Heart left ventricle (tissue), 16 donors: ENCODE results near the gene TCFL5. TPM values are rescaled to one million over a fixed set of nuclear protein-coding genes. Genes with fewer than 3 reads are reported as not detected.
A peak's percentile ranks its signal among the peaks of the same experiment; 100 is the strongest.

Source experiments
- ATAC-seq, 4 donors: fragments of 200-7000 bp; cut with Tn5 transposase; one replicate each; pipeline ENCODE4 v1.9.1; 2020 to 2022; ENCODE audit warnings: moderate library complexity in 4 of 4, mild to moderate bottlenecking in 3 of 4, moderate number of reproducible peaks in 1 of 4
- DNase-seq, 5 donors: peaks; one replicate each; pipeline ENCODE4 v3.0.0-alpha.2; 2020
- H3K27ac ChIP-seq, 12 donors: fragments of 200-600 bp; sonication (generic) in 4 of 12; one replicate each; pipeline versions ENCODE4 v1.5.0 to v1.8.0; 2016 to 2022; ENCODE audit warnings: mild to moderate bottlenecking in 2 of 12
- H3K27me3 ChIP-seq, 9 donors: fragments of 200-600 bp; sonication (generic) in 2 of 9; one replicate each; pipeline versions ENCODE4 v1.5.1 to v1.8.0; 2016 to 2022; ENCODE audit warnings: mild to moderate bottlenecking in 3 of 9
- H3K36me3 ChIP-seq, 9 donors: fragments of 200-600 bp; sonication (generic) in 2 of 9; one replicate each; pipeline versions ENCODE4 v1.5.0 to v1.8.0; 2018 to 2022; ENCODE audit warnings: mild to moderate bottlenecking in 2 of 9
- H3K4me1 ChIP-seq, 12 donors: fragments of 200-600 bp; sonication (generic) in 4 of 12; one replicate each; pipeline versions ENCODE4 v1.5.0 to v1.8.0; 2016 to 2022; ENCODE audit warnings: mild to moderate bottlenecking in 3 of 12
- H3K4me3 ChIP-seq, 12 donors: fragments of 200-600 bp; sonication (generic) in 4 of 12; one replicate each; pipeline versions ENCODE4 v1.5.0 to v1.8.0; 2017 to 2022; ENCODE audit warnings: mild to moderate bottlenecking in 9 of 12, moderate library complexity in 4 of 12
- H3K9me3 ChIP-seq, 12 donors: fragments of 200-600 bp; sonication (generic) in 4 of 12; one replicate each; pipeline versions ENCODE4 v1.5.0 to v1.8.0; 2016 to 2022; ENCODE audit warnings: mild to moderate bottlenecking in 1 of 12
- CTCF ChIP-seq, 12 donors: fragments of 200-600 bp; sonication (generic) in 4 of 12; IDR thresholded peaks; one replicate each; pipeline versions ENCODE4 v1.5.0 to v1.8.0; 2018 to 2022; ENCODE audit warnings: antibody characterized with exemption in 12 of 12, mild to moderate bottlenecking in 5 of 12
- POLR2A ChIP-seq, 2 donors: fragments of 450-650 bp; IDR thresholded peaks; one replicate each; pipeline ENCODE4 v1.6.1; 2017; ENCODE audit warnings: antibody characterized with exemption in 2 of 2, mild to moderate bottlenecking in 2 of 2, moderate library complexity in 2 of 2
- WGBS, 4 donors: extraction: QIAGEN DNeasy Blood & Tissue Kit in 2 of 4; methylation state at CpG; one replicate each; pipeline versions ENCODE4 v1.1.5 to v1.1.7; 2013 to 2018; 5-methylcytosine and 5-hydroxymethylcytosine counted together
- intact Hi-C, 10 donors: fragments of 100-400 bp; cut with DNase I; formaldehyde crosslinking; loops; one replicate each; pipeline versions ENCODE4 v1.11.1 to v1.14.2; 2022
- polyA plus RNA-seq, 2 donors: library from polyadenylated mRNA; stranded (reverse); fragments of 200-250 nt; gene quantifications; one replicate each; pipeline ENCODE4 v1.2.3, GENCODE V29; 2013
- total RNA-seq, 9 donors: library from RNA; depleted of rRNA in 2 of 9; stranded (reverse); fragments of >200 nt in 2 of 9; fragmentation: NEBNext Ultra II Directional in 3 of 9; extraction: Animal tissue kit (Norgen Biotek cat#: 25700) in 3 of 9; gene quantifications; one replicate each; pipeline versions ENCODE4 v1.1.0 to v1.2.4, GENCODE V29; 2016 to 2023
- donor health status: ischemic (EF 13 %, LVEDD 7.1; RV severe dilation, severe dysfunction).
- donor health status: healthy with polysubstance abuse.
- donor health status: DM: no; HTN: yes; CAD: no.
- donor health status: DM: no; HTN: no; CAD: no.
- donor health status: ischemic (EF 25% LVEDD 6.9; RV normal size, moderate dysfunction).
- donor health status: ischemic (EF 25% LVEDD 5.7; RV mildly dilated, moderate dysfunction).
- donor health status: healthy.
- donor health status: DM: yes; HTN: yes; CAD: no.
- donor health status: ischemic (EF 35%, LVEDD 5.7; RV mildly dilated, moderate dysfunction).
- donor health status: nonischemic (EF 11% LVEDD 7.7; RV severe dilation, severe dysfunction).
- donor health status: DM: yes; HTN: yes; CAD: no.
- donor health status: PGD.
- donor health status: ischemic (EF 29% LVEDD 5.4; RV normal size, mild dysfunction).
- donor health status: nonischemic (EF 23%, LVEDD 6.1; RV moderate dilation, normal function).

The TCFL5 gene
- total and polyA plus RNA-seq, 11 donors: 2.5 to 8.2 (median 5.9) TPM

- TF ChIP-seq CTCF (IDR thresholded peaks at IDR 0.05): no peak
- no peak for TF ChIP-seq POLR2A (IDR thresholded peaks at IDR 0.05)
- H3K9me3 ChIP-seq: no peaks in the 10 kb centered on the region
- no peak for DNase-seq
- ATAC-seq: no peak
- H3K27ac ChIP-seq: no peak overlapping the region
- no peaks in the 10 kb centered on the region for H3K27me3 ChIP-seq
- H3K4me3 ChIP-seq: no peak overlapping the region
- intact Hi-C loops: loop anchor here (1.0 to 10.0 kb wide), 8 partner anchors 130 to 503 kb away; partner anchors contain the start of gene ADRM1 (in 1 of the 10)
- WGBS, 4 donors: 84 to 90% (median 86%) methylated on average over 23 of the region's 23 CpGs
- H3K4me1 ChIP-seq: peaks cover 0 to 49% (median 33%) of the 10 kb centered on the region in 12 donors
- peaks cover 4 to 64% (median 52%) of the 10 kb centered on the region in 9 donors for H3K36me3 ChIP-seq
Observed at GRCh38 chr20:62807444-62808210, 54.0 kb downstream of the TCFL5 start.

- 67 to 83% (median 74%) methylated on average over 11 of the region's 11 CpGs for WGBS, 4 donors
- intact Hi-C loops: loop anchor here in 9 of 10 donors (2.0 to 10.0 kb wide), 7 partner anchors 129 to 502 kb away; partner anchors contain the start of gene ADRM1 (in 1 of the 9)
- ATAC-seq (no peak), DNase-seq (no peak)
- Histone ChIP-seq H3K4me1 (peaks cover 0 to 57% (median 38%) of the 10 kb centered on the region in 12 donors), H3K4me3 (peak overlapping the region in 9 of 12 donors; percentile 75 to 100 (median 99)), H3K27me3 (no peaks in the 10 kb centered on the region), H3K36me3 (peaks cover 4 to 54% (median 41%) of the 10 kb centered on the region in 9 donors), H3K9me3 (no peaks in the 10 kb centered on the region), H3K27ac (peak overlapping the region in 6 of 12 donors; percentile 2 to 94 (median 93))
- TF ChIP-seq POLR2A (IDR thresholded peaks at IDR 0.05) (no peak), CTCF (IDR thresholded peaks at IDR 0.05) (no peak)
Observed at GRCh38 chr20:62806383-62807050, 55.1 kb downstream of the TCFL5 start.

- DNase-seq (peak in 4 of 5 donors; percentile 57 to 83 (median 68)), ATAC-seq (peak in 1 of 4 donors; percentile 7)
- Histone ChIP-seq H3K27me3 (no peaks in the 10 kb centered on the region), H3K9me3 (no peaks in the 10 kb centered on the region), H3K36me3 (peaks cover 4 to 54% (median 35%) of the 10 kb centered on the region in 9 donors), H3K4me1 (peaks cover 0 to 64% (median 40%) of the 10 kb centered on the region in 12 donors), H3K27ac (peak overlapping the region in 11 of 12 donors; percentile 80 to 95 (median 91)), H3K4me3 (peak overlapping the region; percentile 75 to 100 (median 96))
- TF ChIP-seq POLR2A (IDR thresholded peaks at IDR 0.05) (no peak), CTCF (IDR thresholded peaks at IDR 0.05) (no peak)
- intact Hi-C loops: loop anchor here in 9 of 10 donors (1.0 to 10.0 kb wide), 8 partner anchors 129 to 501 kb away; partner anchors contain the start of gene ADRM1 (in 1 of the 9)
- WGBS, 4 donors: 33 to 46% (median 38%) methylated on average over 13 to 25 of the region's 25 CpGs
Observed at GRCh38 chr20:62805711-62806382, 55.8 kb downstream of the TCFL5 start.
